HG03469 (cell line): ENCODE measurements around the gene CTNNA1.
"Not testable (repeated sequence)": the region's sequence is repeated elsewhere in the genome, so short reads cannot be mapped to it uniquely, and the experiment has no call there.

ENCODE experiments used
- ATAC-seq: cut with Tn5 transposase; IDR thresholded peaks from one replicate; pipeline ENCODE4 v1.9.1; 2021; ENCODE audit warnings: mild to moderate bottlenecking, moderate library complexity, moderate number of reproducible peaks; ENCODE audit not compliant: unreplicated experiment

CTNNA1 gene

DNA sequence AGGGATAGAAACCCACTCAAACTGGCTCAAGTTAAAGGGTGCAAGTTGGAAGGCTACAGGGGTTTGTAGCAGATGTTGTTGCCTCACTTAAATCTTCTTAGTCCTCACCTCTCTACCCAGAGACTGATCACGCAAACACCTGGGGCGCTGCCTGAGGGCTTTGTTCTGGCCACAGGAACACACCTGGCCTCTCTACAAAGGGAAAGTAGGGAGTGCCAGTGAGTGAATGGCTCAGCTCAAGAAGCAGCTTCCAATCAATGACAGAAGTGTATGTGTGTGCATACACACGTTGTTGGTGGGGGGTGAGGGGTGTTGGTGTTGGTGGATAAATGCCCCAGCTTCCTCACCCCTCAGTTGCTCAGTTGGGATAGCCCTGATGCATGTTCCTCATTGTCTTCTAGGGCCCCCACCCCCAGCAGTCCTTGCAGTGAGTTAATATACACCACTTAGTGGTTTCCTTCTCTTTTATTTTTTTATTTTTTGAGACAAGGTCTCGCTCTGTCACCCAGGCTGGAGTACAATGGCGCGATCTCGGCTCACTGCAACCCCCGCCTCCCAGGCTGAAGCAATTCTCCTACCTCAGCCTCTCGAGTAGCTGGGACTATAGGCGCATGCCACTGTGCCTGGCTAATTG is 30.6 kb upstream of the CTNNA1 start:
- no peak for ATAC-seq

DNA sequence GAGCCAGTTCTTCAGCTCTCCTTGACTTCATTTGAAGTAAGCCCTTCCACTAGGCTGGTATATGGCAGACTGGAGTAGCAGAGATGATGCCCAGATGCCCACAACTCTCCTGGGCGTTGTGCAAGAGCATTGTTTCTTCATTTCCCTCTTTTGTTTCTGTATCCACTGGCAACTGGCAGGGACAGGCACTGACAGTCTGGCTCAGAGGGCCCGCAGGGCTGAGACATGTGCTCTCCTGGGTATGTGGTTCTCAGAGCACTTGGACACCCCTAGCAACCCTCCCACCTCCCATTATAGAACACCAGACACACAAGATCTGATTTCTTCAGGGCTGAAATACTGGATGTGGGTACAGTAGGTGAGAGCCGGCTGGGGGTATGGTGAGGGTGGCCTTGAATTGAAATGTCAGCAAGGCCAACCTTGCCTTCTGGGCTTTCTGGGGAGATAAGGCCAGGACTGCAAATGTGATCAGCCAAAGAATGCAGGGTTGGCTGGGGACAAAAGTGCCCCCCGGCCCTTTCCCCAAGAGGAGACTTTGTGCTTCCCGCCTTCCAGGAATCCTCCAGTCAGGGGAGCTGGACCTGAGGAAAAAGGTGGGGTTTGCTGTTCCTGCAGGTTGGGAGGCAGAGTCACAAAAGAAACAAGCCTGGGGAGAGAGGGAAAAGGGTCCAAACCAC is 28.6 kb upstream of the CTNNA1 start:
- no peak for ATAC-seq

DNA sequence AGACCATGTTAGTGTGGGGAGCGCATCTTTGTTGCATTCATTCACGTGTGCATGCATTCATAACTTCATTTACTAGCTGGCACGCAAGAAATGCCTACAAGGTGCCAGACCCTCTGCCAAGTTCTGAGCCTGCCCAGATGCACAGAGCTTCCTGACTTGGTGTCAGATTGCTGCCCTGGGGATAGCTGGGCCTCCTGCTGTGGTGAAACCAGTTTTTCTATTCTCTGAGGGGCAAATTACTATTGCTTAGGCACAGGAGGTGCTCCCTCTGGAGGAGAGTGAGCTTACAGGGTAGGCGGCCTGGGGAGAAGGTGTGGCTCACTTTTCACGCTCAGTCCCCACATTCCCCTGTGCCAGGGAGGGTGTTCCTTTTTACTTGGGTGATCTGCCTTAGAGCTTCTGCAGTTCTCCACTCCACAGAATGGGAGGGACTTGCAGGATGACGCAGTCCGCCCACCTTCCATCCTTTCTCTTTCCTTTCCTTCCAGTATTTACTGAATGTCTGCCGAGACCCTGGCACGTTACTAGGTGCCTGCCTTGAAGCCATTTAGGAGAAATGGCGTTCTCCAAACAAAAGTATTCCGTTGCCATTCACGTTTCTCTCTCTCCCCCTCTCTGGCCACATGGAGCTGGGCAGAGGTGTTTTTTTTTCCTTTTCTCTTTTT is 27.9 kb upstream of the CTNNA1 start:
- no peak for ATAC-seq

DNA sequence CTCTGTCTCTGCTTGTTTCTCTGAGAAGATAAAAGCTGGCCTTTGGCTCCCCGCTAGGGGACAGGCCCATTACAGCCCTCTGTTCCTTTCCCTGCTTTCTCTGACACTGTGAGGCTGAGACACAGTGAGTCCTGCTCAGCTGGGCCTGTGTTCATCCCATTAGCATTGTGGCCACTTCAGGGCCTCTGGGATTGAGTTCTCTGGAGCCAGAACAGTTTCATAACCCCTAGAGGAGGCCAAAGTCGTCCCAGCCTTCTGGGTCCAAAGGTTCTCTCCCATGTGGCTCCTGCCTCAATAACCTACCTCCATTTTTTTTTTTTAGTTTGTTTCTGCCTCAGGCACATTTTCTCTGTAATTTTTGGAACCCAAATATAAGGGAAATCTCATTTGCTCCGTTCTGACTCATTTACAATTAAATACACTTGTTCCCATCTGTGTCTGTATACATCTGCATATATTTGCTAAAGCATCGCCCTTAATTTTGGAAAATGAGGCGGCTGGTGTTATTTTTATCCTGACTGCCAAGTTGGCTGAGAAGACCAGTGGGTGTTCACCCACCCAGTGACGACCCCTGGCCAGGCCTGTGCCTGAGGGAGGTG is 27.3 kb upstream of the CTNNA1 start:
- ATAC-seq: no peak

DNA sequence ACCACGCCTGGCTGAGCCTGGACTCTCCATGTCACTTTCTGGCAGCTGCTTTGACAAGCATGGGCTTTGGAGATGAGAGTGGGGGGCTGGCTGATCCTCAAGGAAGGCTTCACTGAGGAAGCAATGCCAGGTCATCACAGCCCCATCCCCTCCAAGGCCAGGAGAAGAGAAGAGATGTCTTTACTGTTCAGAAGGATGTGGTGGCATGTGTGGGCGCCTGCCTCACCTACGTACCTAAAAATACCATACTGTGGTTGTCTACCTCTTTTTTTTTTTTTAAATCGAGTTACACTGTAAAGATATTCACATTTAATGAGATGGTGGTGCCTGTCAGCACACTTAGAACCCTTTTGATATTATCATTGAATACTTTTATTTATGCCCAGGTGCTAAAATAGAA is 26.4 kb upstream of the CTNNA1 start:
- no peak for ATAC-seq

DNA sequence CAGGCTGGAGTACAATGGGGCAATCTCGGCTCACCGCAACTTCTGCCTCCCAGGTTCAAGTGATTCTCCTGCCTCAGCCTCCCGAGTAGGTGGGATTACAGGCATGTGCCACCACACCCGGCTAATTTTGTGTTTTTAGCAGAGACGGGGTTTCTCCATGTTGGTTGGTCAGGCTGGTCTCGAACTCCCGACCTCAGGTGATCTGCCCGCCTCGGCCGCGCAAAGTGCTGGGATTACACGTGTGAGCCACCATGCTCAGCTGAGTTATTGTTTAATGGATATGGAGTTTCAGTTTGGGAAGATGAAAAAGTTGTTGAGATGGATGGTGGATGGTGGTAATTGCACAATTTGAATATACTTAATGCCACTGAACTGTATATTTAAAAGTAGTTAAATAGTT is 22.7 kb upstream of the CTNNA1 start:
- ATAC-seq: not testable (repeated sequence)

DNA sequence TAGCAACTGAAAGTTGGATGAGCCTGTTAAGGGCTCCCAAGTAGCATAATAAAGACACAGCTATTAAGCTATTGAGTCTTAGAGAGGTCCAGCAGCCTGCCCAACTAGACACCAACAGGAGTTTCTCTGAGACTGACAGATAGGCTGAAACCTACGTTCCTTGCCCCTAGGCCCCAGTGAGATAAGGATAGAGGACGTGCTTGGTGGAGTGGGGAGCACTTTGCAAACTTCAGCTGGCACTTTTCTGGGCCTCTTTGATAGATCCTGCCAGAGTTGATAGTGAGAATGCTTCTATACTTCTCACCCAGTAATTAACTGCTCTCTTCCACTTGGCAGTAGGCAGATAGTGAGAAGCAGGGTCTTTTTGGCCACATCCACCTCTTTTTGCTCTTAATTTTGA is 20.8 kb upstream of the CTNNA1 start:
- ATAC-seq: no peak

DNA sequence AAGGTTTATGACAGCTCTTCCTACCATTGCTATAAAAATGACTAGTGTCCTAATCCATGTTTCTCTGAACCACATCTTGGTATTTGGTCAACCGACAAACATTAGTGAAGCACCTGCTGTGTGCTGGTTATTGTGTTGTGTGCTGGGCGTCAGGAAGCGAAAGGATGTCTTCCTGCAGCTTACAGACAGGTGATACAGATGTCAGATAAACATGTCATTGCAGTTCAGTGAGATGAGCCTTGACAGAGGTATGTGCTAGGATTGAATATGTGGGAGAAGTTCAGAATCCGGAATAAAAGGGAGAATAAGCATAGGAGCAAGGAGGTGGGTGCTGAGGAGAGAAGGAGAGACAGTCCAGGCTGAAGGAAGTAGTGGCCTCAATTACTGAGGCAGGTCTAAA is 20.3 kb upstream of the CTNNA1 start:
- no peak for ATAC-seq

DNA sequence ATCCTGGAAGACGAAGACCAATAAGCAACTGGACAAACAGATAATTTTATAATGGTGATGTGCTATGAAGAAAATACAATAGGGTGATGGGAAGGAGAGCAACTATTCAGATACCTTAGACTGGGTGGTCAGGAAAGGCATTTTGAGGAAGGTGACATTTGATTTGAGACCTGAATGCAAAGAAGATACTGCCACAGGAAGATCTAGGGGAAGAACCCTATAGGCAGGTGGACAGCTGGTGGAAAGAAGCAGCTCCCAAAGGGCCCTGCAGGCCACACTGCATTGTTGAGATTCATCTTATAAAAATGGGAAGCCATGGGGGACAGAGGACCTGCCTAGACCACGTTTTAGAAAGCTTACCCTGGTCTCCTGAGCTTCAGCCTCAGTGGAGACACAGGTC is 19.7 kb upstream of the CTNNA1 start:
- ATAC-seq: no peak

DNA sequence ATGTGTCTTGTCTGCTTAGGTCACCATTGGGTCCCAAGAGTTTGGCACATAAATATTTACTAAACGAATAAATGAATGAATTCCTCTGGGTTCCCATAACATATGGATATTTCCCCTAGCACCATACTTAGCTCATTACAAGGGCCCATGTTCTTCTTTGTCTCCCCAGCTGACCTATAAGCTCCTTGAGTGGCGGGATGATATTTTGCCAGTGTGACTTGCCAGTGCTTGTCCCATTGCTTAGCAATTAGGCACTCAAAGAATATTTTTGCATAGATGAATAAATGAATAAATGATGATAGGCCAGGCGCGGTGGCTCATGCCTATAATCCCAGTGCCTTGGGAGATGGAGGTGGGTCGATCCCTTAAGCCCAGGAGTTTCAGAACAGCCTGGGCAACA is 16.9 kb upstream of the CTNNA1 start:
- no peak for ATAC-seq

DNA sequence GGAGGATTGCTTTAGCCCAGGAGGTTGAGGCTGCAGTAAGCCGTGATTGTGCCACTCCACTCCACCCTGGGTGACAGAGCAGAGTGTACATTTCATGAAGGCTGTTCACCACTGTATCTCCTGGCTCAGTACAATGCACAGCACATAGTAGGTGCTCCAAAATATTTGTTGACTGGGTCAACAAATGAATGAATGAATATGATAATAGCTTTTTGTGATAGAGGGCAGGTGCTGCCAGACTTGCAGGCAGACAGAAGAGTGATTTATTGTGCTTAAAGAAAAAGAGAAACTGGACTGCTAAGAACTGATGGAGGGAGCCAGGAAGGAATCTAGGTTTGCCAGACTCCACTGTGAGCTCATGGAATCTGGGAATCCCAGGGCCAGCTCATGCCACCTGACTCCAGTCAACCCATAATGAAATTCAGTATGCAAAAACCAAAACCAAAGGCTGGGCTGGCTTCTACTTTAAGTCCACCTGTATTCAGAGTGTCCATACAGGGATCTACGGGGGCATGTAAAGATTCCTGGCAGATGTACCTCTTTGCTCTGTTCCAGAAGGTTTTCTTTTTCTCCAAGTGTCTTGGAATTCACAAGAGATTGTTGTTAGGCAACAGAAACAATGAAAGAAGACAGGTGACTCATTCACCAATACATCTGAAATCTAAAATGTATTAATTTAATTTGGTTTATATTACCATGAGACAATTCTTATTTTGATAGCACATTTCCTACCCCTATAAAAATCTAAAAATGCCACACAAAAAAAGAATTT is 15.5 kb upstream of the CTNNA1 start:
- ATAC-seq: no peak

DNA sequence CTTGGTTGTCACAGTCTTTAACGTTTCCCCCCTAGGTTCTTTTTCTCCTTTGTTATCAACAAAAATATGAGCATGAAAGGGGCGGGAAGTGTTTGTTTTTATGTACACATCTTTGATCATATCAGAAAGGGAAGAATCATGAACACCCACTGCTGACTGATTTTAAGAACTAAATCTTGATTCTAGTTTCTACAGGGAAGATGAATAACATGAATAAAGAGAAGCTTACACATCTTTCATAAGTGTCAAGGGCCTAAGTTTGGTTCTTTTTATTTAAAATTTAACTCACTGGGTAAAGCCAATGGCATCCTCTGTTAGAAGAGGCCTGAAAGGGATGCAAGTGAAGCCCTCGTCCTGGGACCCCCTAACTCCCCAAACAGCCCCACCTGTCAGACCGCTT is 14.8 kb upstream of the CTNNA1 start:
- no peak for ATAC-seq

DNA sequence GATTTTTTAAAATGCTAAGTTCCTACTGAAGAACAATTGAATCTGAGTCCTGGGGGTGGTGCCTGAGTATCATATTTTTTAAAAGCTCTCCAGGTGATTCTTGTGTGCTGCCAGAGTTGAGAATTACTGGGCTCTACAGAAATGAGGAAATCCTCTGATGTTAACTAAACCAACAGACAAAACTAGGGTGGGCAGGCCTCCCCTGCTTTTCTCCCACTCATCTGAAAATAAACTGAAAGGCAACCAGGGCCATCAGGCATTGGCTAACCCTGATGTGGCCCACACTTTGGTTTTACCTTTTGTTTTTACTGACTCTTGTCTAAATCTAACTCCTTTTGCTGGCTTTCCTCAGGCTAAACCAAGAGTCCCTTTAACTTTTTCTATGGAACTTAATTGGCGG is 13.3 kb upstream of the CTNNA1 start:
- ATAC-seq: no peak

DNA sequence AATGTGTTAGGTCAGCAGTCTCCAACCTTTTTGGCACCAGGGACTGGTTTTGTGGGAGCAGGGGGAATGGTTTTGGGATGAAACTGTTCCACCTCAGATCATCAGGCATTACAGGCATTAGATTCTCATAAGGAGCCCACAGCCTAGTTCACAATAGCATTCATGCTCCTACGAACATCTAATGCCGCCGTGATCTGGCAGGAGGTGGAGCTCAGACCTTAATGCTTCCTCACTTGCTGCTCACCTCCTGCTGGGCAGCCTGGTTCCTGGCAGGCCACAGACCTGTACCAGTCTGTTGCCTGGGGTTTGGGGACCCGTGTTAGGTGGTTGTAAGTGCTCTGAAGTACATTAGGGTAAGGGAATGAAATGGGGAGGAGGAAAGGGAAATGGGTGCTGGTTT is 9.7 kb upstream of the CTNNA1 start:
- ATAC-seq: no peak

DNA sequence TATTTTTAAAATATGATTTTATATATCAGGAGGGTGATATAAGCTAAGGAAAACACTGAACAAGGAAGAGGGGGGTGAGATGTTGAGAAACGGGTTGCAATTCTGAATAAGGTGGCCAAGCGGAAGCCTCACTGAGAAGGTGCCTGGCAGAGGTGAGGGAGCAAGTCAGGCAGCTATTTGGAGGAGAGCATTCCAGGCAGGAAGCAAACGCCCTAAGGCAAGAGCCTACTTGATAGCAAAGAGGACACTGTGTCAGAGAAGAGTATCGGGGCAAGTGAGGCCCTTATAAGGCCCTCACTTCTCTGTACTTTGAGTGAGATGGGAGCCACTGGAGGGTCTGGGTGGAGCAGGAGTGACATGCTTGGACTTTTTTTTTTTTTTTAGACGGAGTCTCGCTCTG is 8.0 kb upstream of the CTNNA1 start:
- no peak for ATAC-seq

DNA sequence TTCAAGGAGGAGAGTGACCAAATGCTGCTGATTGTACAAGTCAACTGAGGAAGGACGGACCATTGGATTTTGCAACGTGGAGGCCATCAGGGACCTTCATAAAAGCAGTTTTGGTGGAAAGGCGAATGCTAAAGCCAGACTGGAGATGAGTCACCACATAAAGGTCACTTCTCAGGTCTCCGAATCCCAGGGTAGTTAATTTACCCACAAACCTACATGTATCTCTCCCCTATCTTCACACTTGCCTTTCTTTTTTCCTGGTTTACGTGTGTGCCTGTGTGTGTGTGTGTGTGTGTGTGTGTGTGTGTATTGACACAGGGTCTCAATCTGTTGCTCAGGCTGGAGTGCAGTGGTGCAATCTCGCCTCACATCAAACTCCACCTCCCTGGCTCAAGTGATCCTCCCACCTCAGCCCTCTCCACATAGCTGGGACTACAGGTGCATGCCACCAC is 4.6 kb upstream of the CTNNA1 start:
- no peak for ATAC-seq

DNA sequence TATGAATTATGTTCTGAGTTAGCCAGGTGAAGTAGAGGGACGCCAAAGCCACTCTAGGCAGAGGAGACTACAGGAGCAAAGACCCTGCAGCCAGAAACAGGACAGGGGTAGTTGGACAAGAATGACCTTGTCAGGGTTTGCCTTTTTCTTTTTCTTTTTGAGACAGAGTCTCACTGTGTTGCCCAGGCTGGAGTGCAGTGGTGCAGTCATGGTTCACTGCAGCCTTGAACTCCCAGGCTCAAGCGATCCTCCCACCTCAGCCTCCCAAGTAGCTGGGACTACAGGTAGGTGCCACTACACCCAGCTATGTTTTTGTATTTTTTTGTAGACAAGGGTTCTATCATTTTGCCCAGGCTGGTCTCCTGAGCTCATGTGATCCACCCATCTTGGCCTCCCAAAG is 1.9 kb upstream of the CTNNA1 start:
- not testable (repeated sequence) for ATAC-seq

DNA sequence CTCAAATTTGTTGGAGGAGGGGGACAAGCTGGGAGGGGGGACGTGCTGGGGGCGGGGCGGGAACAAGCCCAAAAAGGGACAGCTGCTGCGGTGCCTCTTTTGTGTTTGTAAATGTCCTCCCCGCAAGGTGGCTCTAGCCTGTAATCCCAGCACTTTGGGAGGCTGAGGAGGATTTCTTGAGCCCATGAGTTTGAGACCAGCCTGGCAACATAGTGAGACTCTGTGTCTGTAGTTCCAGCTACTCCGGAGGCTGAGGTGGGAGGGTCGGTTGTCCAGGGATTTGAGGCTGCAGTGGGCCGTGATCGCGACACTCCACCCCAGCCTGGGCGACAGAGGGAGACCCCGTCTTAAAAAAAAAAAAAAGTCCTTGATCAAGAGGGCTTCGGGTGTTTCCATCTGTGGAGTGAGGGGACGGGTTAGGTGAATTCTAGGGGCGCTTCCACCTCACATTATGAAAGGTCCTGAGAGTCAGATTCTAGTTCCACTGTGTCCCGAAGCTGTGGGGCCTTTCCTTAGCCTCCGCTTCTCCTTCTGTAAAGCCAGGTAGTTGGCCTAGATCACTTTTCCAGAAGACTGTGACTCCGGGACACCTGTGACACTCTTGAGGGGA is 779 bp upstream of the CTNNA1 start:
- no peak for ATAC-seq

DNA sequence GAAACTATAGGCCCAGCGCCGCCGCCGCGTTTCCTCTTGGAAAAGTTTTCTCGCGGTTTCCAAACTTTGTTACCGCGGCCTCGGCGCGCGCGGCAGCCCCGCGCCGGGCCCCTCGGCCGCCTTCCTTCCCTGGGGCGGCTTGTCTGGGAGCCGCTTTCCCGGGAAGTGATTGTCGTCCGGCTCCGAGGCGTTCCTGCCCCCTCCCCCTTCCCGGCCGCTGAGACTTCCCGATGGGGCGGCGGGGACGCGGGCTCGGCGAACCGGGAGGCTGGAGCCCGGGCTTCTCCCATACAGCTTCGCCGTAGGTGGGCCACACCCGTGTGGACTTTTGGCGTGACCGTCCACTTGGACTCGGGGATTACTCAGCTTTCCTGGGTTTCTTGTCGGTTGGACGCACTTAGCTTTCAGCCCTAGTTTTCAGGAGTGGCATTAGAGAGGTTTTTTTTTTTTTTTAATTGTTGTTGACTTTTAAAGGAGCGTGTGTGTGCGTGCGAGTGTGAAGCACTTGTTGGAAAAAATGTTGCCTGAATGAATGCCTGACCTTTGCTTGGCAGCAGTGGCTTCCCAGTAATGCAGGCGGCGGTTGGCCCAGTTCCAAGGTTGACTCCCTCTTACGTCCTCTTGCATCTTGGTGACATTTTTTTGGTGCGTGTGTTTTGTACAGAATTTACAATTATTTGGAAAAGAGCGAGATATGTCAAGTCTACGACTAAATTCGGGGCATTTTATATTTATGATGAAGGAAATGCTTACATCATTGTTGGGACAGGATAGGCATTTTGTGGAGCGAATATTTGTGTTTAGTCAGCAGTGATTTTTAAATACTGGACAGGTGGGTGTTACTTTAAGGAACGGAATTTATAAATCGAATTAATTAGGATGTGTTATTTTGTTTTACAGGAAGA is 821 bp downstream of the CTNNA1 start:
- no peak for ATAC-seq

DNA sequence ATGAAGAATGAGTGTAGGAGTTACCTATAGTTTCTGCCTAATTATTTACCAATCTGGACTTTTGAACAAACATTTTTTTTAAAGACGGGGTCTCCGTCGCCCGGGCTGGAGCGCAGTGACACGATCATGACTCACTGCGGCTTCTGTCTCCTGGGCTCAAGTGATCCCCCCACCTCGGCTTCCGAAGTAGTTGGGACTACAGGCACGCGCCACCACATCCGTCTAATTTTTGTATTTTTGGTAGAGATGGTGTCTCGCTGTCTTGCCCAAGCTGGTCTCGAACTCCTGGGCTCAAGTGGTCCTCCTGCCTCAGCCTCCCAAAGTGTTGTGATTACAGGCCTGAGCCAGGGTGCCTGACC is 1.5 kb downstream of the CTNNA1 start:
- ATAC-seq: no peak
